ENCODE measurements around the gene TAX1BP1.
A peak's percentile ranks its signal among the peaks of the same experiment; 100 is the strongest.

TAX1BP1 gene

DNA sequence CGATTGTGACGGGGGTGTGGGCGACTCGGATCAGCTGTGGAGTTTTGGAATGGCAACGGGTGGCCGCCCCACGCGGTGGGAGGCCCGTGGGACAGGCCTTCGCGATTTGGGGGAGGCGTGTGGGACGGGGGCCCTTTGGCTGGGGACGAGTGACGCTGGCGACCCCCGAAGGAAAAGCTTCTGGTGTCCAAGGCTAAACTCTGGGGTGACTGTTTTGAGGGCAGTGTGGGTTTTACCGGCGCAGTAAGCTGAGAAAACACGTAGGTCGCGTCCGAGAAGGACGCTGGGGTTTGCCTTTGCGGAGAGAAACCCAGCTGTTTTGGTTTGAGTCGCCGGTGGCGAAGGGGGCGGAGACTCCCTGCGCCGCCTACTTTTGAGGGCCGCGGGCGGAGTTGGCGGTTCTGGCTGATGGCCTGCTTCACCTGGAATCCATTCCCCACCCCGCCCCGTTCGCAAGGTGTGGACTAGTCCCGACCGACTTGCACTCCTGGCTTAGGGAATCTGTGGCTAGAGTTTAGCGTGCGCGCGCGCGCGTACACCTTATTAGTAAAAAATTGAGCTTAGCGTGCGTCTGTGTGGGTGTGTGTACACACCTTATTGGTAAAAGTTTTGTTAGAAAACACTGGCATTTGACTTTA lies 606 bp downstream of the TAX1BP1 start:
- DNase-seq, result peak; percentile 86

DNA sequence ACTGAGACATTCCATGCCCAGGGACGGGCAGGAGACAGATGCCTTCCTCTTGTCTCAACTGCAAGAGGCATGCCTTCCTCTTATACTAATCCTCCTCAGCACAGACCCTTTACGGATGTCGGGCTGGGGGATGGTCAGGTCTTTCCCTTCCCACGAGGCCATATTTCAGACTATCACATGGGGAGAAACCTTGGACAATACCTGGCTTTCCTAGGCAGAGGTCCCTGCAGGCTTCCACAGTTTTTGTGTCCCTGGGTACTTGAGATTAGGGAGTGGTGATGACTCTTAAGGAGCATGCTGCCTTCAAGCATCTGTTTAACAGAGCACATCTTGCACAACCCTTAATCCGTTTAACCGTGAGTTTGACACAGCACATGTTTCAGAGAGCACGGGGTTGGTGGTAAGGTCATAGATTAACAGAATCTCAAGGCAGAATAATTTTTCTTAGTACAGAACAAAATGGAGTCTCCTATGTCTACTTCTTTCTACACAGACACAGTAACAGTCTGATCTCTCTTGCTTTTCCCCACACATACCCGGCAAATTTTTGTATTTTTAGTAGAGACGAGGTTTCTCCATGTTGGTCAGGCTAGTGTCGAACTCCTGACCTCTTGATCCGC lies 2.2 kb downstream of the TAX1BP1 start:
- DNase-seq, result peak; percentile 44

DNA sequence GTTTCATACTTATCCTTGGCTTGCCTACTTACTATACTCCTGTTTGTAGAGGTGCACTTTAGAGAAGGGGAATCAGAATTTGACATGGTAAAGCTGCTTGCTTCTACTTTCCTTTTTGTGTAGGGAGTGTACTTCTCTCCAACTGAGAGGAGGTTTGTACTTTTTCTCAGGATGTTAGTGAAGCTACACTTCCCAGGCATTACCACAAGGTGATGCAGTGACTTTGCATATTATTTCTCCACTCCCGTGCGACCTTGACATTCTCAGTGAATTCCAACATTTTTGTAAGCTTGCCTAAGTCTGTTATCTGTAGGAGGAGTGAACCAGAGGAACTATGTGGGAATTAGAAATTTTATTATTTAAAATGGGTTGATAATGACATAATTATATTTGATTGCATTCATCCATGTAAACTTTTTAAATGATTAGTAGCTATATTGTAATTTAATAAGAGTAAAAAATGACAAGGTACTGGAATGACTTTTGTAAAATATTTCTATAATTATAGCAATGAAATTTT lies 5.2 kb downstream of the TAX1BP1 start:
- DNase-seq, result peak; percentile 79

DNA sequence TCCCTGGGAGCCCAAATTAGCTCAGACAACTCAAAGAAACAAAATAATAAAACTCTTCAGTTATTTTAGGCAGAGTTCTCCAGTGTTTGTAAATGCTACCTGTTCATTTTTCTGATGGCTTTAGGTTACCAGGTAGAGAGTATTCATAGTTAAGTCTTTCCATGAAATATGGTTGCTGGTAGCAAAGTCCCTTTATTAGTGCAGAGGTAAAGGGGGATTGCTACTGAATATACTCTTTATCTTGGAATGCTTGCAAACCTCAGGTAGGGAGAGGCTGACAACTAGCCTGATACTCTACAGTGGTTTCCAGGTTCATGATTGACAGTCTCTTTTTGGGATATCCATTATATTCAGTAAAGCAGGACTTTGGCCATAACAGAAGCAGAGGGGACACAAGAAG lies 6.5 kb downstream of the TAX1BP1 start:
- DNase-seq, result no peak

DNA sequence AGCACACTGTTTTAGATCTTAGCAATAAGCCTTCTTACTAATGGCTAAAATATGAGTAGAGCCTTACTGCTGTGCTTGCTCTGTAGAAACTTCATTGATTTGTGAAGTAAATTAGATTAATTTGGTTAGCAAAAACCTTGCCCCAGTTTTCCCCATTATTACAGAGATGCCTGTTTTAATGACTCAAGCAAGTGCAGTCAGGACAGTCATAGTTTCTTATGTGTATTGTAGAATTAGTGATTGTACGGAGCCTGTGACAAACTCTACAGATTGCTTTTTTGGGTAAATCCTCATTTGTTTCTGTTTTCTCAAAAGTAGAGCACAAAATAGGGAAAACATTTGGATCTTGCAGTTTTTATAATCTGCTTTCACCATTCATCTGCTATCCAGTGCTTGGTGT lies 7.0 kb downstream of the TAX1BP1 start:
- DNase-seq, result no peak

DNA sequence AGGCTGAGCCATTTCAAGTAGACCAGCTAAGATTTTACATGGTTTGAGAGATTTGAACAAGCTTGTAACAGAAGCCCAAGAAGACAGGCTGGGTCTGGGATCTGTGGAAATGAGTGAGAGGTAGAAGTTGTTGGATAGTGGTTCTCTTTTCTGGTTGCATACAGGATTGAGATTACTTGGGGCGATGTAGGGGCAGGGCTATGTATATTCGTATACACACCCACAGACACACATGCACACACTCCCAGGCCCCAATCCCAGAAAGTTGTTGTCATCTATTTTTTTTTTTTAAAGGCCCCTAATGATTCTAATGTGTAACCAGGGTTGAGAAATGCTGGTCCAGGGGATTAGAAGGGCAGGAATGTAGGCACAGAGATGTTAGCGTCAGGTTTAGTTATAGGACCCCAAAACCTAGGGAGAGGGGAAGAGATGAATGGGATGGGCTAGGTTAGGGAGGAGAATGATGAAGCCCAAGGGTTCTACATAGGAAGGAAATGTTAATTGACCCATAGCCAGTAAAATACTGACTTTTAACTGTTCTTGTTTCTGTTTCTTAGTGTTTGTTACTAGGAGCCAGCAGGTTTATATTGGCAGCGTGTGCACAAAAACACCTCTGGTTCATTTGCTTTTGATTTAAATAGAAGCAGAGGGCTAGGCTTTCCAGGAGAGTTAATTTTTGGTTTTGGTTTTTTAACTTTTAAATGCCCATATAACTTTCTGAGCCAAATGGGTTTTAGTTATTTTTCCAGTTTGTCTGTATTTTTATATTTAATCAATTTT lies 7.8 kb downstream of the TAX1BP1 start:
- DNase-seq, result no peak

DNA sequence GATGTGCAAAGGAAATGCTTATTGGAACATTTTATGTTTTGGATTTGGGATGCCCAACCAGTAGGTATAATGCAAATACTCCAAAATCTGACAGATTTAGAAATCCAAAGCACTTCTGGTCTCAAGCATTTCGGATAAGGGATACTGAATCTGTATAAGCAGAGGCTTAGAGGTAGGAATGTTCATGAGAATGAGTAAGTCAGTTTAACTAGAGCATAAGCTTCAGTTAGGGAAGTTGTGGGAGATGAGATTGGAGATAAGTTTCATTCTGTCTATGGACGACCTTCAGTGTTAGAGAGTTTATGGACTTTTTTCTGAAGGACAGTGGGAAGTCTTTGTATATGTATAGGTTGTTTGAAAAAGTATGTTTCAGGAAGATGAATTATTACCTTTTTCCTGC lies 10.4 kb downstream of the TAX1BP1 start:
- DNase-seq, result peak; percentile 59

DNA sequence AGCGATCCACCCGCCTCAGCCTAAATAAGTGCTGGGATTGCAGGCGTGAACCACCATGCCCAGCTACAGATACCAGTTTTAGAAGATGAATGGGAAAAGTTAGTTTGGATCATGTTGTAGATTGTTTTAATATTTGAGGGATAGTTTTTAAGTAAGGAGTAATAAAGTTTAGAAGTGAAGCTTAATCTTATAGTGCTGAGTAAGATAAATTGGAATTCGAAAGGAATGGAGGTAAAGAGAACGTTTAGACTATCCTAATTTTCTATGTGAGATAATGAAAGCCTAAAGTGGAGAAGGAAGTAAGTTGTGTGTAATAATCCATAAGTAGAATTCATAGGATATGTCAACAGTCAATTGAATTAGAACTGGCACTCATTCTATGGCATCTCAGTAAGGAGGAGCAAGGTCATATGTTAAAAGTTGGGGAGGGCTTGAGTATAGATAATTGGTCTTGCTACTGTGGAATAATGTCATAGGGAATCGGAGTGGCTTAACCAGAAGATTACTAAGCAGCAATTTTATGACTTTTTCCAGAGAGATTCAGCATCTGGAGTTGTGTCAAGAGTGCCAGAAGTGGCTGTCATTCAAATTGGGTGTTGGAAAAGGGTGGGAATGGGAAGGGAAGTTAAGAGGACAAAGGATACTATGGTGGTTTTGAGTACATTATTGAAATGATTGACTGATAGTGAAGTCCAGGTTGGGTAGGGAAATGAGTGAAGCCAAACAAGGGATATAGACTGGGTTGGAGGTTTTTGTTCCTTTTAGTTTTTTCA lies 12.1 kb downstream of the TAX1BP1 start:
- DNase-seq, result no peak

DNA sequence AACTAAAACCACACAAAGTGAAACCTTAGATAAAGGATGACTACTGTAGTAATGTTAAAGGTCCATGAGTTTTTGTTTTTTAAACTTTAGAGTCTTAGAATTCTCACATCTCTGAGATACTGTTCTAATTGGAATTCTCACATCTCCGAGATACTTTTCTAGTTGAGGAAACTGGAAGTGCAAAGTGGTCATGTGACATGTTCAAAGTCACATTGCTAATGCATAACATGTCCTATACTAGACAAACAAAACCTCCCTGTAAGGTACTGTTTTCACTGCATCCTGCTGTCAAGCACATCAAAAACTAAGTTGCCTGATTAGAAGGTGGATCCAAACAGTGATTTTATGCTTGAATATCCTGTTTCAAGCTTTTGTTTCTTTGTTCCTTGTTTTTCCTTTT lies 13.9 kb downstream of the TAX1BP1 start:
- DNase-seq, result no peak

DNA sequence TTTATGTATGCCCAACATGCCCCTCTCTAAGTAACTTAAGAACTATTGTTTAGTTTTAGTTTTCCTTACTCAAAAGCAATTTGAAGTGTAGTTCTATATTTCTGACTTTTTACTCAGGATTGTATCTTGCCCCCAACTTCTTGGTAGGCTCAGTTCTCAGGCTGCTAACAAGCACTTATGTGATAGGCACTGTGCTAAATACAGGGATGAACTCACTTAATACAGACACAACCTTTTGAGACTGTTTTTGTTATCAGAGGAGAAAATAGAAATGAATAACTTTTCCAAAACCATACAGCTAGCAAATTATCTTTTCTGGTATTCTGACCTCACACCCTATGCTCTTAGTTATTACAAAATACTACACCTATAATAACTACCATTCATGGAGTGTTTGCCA lies 16.3 kb downstream of the TAX1BP1 start:
- no peak for DNase-seq

DNA sequence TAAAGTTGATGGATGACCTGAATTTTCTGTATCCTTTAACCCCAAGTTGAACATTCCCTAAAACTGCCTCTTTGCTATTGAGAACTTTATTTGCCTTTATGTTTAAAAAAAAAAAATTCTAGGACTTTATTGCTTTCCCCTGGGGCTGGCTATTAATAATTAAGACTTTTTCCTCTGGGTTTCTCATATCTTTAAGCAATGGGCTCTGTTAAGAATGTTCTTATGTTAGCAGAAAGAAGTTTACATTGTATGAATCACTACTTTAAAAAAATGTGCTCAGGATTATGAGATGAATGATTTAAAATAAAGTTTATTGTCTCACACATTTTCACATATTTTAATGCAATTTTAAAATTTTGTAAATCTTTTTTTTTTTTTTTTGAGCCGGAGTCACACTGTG lies 19.5 kb downstream of the TAX1BP1 start:
- DNase-seq, result no peak

DNA sequence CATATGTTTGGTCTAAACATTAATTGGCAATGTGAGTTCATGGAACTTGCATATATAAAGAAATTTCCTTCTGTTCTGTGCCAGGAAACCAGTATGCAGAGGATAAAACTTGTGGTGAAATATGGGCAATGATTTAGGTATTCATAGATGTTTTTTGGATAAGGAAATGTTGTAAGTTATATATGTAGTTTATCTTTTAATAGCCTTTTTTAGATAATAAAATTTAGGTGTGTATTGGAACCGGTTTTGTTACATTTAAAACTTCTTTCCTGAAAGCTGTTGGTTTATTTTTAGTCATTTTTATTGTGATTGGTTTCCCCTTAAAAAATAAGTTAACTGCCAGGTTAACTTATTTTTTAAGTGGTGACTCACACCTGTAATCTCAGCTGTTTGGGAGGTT lies 22.1 kb downstream of the TAX1BP1 start:
- DNase-seq, result no peak

DNA sequence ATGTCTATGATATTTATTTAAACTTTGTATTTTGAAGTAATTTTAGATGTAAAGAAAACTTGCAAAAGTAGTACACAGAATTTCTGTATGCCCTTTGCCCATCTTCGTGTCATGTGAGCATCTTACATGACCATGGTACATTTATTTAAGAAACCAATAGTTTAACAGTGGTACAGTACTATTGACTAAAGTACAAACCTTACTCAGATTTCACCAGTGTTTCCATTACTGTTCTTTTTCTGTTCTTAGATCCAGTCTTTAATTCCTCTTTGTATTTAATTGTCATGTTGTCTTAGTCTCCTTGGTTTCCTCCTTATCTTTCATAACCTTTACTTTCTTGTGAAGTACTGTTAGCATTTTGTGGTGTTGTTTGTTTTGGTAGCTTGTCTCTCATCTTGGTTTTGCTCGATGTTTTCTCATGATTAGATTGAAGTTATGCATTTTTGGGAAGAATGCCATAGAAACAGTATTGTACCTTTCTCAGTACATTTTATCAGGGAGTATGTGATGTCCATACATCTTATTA lies 24.1 kb downstream of the TAX1BP1 start:
- peak; percentile 16 for DNase-seq

DNA sequence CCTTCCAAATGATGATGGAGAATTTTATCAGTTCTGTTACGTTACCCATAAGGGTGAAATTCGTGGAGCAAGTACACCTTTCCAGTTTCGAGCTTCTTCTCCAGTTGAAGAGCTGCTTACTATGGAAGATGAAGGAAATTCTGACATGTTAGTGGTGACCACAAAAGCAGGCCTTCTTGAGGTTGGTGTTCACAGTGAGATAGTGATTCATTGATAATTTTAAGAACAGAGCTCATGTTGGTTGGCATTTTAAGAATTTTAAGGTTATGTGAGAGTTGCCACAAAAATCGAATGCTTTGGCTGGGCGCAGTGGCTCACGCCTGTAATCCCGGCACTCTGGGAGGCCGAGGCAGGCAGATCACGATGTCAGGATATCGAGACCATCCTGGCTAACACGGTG lies 25.9 kb downstream of the TAX1BP1 start:
- no peak for DNase-seq

DNA sequence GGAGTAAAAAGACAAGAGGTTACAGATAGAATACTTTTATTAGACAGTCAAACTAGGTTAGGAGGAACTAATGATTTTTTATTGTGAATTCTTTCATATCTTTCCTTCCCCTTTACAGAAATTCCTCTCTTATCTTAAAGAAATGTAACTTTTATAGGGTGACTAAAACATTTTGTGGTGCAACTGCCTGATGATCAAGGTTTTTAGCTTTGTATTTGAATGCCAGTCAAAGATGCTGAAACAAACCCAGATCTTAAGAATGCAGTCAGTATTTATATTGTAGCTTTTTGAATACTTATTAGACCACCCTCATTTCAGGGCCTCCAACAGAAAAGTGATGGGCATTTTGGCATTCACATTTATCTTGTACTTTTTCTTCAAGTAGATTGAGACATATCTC lies 27.4 kb downstream of the TAX1BP1 start:
- peak; percentile 15 for DNase-seq

DNA sequence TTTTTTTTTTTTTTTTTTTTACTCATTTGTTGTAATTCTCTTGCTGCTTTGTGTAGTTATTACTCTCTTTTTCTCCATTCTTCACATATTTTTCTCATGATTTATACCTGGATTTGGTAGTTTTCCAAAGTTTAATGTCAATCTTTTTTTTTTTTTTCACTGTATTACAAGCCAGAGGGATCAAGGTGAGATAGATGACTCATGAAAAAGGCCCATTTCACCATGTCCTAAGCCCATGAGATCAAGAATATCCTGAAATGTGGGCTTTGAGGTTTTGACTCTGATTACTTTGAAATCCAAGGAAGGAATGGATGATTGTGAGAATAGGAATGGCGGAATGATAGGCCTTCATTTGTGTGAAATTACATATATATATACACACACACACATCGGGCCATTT lies 31.1 kb downstream of the TAX1BP1 start:
- DNase-seq, result no peak

DNA sequence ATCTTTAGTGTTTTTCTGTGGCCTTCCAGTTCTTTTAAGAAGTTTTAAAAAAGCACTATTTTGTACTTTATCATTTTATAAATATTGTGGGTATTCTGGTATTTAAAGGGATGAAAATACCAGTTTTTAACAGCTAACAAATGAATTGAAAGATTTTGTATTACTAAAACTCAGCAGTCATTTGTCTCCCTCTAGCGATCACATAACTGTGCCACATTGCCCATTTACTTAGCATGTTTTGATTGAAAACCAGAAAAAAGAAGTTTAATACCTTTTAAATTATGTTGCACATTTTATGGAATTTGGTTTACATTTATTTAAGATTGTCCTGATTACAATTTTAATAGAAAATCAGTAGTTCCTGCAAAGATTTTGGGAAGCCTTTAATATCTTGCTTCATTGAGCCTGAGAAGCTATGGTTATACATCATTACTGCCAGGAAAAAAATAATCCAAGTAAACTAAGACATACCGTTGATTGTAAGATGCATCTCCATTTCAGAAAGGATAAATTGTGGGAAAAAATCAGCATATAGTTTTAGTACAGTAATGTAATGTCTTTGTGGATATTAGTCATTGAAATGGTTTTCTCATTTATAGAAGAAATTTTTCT lies 34.9 kb downstream of the TAX1BP1 start:
- DNase-seq, result peak; percentile 52

DNA sequence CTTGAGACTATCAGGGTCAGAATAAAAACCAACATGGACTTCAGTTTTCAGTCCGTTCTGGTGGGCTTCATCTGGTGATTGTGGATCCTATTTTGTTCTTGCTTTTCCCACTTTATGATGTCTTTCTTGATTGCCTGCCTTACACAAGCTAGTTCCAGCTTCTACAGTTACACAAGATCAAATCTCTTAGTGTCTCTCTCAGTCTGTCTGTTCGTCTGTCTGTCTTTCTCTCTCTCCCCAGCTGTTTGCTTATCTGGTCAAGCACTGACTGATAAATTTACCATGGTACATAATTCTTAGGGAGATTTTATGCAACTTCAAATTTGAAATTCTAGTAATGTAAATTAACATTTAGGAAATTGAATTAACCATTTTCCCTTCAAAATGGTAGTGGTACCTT lies 35.8 kb downstream of the TAX1BP1 start:
- DNase-seq, result peak; percentile 15

DNA sequence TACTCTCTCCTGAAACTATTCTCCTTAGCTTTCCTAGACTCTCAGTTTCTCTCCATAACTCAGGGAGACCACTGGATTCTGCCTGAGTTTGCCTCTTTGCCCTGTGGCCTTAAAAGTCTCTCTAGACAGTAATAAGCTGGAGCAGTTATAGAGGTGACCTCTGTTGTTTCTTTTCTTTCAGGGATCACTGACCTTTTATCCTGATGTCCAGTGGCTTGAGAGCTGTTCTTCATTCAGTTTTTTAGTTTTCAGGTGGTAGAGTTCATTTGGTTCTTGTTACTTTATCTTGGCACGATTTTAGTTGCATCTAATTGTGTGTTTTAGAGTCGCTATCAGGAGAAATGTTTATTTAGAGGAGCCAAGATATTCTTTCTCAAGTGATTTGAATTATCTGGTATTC lies 37.7 kb downstream of the TAX1BP1 start:
- DNase-seq, result no peak

DNA sequence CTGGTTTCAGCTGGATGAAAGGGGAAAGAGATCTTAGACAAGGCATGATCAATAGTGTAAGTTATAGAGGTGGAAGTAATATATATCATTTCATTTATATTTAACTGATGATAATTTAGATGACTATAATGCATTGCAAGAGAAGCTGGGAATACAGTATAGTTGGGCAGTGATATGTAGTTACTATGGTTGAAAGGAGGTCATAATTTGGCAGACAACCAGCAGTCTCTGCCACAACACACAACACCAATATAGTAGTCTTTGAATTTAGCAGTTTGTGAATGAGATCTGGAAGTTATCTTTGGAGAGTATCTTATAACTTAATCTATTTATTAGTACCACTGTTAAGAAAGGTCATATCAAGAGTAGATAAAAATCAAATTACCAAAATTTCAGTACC lies 39.9 kb downstream of the TAX1BP1 start:
- DNase-seq, result no peak

DNA sequence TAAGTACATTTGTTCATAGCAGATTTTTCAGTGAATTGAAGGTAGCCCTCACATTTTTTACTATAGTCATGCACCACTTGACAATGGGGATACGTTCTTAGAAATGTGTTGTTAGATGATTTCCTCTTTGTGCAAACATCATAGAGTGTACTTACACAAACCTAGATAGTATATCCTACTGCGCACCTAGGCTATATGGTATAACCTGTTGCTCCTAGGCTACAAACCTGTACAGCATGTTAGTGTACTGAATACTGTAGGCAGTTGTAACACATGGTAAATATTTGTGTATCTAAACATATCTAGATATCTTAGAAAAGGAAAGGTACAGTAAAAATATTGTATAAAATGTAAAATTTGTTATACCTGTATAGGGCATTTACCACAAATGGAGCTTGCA lies 41.2 kb downstream of the TAX1BP1 start:
- DNase-seq, result no peak

DNA sequence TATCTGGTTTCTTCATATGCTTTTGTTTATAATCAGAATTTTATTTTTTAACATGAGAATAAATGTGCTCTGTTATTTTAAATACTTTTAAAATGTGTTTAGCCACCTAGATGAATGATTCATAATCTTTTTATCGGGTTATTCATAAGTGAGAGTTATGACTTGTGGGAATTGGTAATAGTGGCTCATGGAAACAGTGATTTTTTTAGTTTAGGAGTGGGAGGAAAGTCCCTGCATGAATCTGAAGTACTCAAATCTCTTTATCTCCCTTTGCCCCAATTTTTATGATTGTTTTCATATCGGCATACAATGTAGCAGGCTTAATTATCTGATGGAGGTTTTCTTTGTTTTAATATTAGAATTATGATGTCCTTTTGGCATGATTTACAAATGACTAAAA lies 42.9 kb downstream of the TAX1BP1 start:
- no peak for DNase-seq
